Esophagus mucosa (tissue), 1 donor: Measurements from ENCODE around the gene SEMA5A. TPM values are rescaled to one million over a fixed set of nuclear protein-coding genes. Genes with fewer than 3 reads are reported as not detected.

ENCODE experiments used
- ATAC-seq: fragments of 200-7000 bp; cut with Tn5 transposase; one replicate; pipeline ENCODE4 v1.9.1; 2020
- total RNA-seq: library from RNA; stranded (reverse); gene quantifications from one replicate; pipeline ENCODE4 v1.2.4, GENCODE V29; 2023
- donor health status: DM: yes; HTN: yes; CAD: no.

SEMA5A gene
- total RNA-seq, 1 donor from 2014 or later: 5.5 TPM

GRCh38 chr5:9324348-9325077 lies 221.4 kb downstream of the SEMA5A start:
- no peak for ATAC-seq

- peak; percentile 64 for ATAC-seq
Observed at GRCh38 chr5:9320652-9321051, 225.2 kb downstream of the SEMA5A start.

DNA sequence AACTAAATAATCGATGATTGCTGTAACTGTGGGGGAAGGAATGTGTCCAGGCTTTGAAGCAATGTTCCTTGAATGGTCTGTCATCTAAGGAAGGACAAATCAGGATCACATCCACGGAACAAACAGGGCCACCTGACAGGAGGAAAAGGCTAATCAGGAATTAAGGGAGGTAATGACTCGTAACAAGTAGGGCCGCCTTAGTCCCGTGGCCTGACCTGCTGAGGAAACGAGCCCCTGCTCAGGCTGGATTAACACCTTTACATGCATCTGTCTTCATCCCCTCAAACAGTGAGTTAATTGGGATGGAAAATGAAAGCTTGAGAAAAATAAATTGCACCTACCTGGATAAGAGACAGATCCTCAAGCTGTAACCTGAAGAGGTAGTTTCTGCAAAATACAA lies 227.8 kb downstream of the SEMA5A start:
- ATAC-seq: no peak

GRCh38 chr5:9316733-9317132 lies 229.1 kb downstream of the SEMA5A start:
- ATAC-seq: peak; percentile 78

GRCh38 chr5:9316041-9316440 lies 229.8 kb downstream of the SEMA5A start:
- no peak for ATAC-seq

- ATAC-seq: no peak
Observed at GRCh38 chr5:9314558-9314957, 231.3 kb downstream of the SEMA5A start.

- peak; percentile 55 for ATAC-seq
Observed at GRCh38 chr5:9313751-9314150, 232.1 kb downstream of the SEMA5A start.

- no peak for ATAC-seq
Observed at GRCh38 chr5:9307150-9307549, 238.7 kb downstream of the SEMA5A start.

DNA sequence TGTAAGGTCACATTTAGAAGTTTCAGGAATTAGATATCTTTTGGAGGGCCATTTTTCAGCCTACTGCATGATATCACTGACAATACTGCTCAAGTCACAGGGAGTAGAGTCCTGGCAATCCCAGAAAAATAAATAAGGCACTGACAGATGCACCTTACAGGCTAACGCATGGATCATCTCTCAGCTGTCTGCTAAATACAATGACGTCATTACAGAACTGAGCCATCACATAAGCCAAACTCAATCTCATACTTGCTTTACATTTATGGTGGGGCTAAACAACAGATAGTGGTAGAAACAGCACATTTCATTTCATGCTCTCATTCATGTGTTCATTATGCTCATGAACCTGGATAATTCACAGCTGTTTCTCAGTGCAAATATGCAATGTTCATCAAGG lies 243.7 kb downstream of the SEMA5A start:
- peak; percentile 25 for ATAC-seq

DNA sequence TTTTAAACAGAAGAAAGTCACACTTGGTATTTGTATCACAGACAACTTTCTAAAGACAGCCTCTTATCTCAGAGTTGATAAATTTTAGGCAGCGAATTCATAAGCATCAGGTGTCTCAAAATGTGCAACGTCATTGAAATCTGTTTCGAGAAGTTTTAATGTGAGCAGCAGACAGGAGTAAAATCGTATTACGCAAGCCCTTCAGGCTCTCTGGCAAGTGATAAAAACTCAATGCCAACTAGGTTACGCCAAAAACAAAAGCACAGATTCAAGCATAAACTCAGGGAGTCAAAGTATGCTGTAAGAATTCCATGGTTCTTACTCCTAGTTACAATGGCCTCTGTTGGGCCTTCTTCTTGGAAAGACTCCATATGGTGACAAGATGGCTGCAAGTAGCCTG lies 244.7 kb downstream of the SEMA5A start:
- ATAC-seq: no peak

DNA sequence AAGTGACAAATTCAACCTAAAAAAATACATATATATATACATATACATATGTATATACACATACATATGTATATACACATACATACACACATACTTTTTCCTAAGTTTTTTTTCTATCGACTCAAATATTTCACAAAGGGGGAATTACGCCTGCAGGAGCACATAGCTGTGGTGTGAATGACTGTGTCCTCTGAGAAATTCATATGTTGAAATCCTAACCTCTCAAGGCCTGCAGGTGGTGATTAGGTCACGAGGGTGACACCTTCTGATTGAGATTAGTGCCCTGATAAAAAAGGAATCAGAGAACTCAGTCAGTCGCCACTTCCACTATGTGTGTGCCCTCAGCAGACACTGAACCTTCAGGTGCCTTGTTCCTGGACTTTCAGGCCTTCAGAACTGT lies 248.7 kb downstream of the SEMA5A start:
- no peak for ATAC-seq

- ATAC-seq: no peak
Observed at GRCh38 chr5:9295466-9295801, 250.4 kb downstream of the SEMA5A start.

DNA sequence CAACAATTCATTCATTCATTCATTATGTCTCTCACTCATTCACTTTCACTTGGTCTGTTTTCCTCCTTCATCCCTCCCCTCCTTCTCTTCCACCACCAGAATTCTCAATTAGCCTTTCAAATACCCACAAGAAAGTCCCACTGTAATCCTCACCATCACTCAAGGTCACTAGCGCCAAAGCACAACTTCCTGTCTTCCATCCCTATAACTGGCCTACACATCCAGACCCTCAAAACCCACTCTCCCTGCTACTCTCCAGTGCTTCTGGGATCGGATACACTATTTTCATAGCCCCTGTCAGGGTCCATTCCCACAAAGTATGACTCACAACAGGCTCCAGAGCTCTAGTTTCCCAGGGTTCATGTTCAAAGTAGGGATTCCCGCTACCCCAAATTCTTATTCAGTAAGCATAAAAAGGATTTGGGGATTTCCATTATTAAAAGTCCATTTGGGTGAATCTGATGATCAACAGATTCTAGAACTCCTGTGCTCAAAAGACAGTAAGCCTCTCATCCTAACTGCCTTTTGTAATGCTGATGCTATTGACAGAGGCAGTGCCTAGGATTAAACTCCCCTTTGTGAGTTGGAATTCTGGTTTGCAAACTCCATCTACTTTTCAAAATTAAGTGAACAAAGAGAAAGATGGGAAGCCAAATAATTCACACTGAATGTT lies 250.9 kb downstream of the SEMA5A start:
- no peak for ATAC-seq

DNA sequence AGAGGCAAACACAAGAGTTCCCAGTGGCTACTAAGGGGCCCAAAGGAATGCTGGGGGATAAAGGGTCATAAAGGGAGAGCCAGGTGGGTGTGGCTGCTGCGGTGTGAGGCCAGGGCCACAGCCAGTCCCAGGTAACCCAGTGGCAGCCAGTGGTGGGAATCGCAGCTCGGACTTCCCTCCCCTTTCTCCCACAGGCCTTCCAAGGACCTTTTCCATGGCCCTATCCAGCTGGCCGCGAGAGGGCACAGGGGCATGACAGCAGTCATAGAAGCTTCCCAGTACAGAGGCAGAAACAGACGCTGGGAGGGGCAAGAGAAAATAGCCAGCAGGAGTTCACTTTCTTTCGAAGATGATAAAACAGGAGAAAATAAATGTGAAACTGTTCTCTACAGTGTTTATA lies 257.6 kb downstream of the SEMA5A start:
- no peak for ATAC-seq

- no peak for ATAC-seq
Observed at GRCh38 chr5:9284781-9285307, 261.0 kb downstream of the SEMA5A start.

- ATAC-seq: no peak
Observed at GRCh38 chr5:9284272-9284671, 261.6 kb downstream of the SEMA5A start.

- ATAC-seq: no peak
Observed at GRCh38 chr5:9283473-9283872, 262.4 kb downstream of the SEMA5A start.

GRCh38 chr5:9283021-9283420 lies 262.9 kb downstream of the SEMA5A start:
- ATAC-seq: peak; percentile 87

DNA sequence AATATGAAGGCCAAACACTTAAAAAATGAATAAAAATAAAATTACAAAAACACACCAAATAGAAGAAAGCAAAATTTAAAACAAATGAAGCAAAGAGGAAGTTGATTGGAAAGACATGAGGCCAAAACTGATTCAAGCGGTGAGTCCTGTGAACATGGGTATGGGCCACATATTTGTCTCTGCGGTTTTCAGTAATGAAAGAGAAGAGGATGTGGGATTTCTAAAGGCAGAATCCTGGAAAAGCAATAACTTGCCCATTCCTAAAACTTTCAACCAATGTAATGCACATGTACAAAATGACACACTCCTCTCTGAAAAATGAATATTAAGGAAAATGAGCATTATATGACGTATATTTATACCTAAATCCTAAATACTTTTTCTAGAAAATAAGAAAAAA lies 263.7 kb downstream of the SEMA5A start:
- ATAC-seq: no peak

- no peak for ATAC-seq
Observed at GRCh38 chr5:9279774-9280173, 266.1 kb downstream of the SEMA5A start.

DNA sequence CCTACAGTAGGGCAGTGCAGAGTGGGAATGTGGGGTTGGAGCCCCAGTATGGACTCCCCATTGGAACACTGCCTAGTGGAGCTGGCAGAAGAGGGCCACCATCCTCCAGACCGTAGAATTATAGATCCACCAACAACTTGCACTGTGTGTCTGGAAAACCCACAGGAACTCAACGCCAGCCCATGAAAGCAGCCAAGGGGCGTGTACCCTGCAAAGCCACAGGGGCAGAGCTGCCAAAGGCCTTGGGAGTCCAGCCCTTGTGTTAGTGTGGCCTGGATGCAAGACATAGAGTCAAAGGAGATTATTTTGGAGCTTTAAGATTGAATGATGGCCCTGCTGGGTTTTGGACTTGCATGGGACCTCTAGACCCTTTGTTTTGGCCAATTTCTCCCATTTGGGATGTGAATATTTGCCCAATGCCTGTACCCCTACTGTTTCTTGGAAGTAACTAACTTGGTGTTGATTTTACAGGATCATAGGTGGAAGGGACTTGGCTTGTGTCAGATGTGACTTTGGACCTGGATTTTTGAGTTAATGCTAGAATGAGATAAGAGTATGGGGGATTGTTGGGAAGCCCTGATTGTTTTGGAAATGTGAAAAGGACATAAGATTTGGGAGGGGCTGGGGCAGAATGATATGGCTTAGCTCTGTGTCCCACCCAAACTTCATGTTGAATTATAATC lies 266.8 kb downstream of the SEMA5A start:
- no peak for ATAC-seq

DNA sequence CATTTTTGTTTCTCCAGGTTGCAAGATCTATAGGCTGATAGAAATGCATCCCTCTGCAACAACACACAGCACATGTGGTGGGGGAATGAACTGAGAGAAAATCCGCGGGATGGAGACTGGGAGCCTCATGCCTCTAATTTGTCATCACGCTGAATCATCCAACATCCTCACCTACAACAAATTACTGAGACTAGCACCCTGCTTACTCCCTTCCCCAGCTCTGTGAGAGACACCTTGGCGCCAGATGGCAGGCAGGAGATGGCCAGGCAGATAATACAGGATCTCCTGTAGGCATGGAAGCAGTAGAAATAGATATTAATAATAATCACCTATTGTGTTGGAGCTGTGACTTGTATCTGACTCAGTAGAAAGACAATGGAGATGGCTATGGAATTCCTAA lies 276.9 kb downstream of the SEMA5A start:
- ATAC-seq: no peak

GRCh38 chr5:9268226-9268625 lies 277.6 kb downstream of the SEMA5A start:
- no peak for ATAC-seq
